GM12865 (cell line): ENCODE measurements around the gene MAB21L4.

ENCODE experiments used
- DNase-seq: peaks from one replicate; pipeline ENCODE4 v3.0.0; 2010; ENCODE audit warnings: low read depth
- H3K4me3 ChIP-seq: 2 replicates; pipeline ENCODE4 v1.5.1; 2011; ENCODE audit warnings: mild to moderate bottlenecking, low read depth, low read length, control low read depth
- TF ChIP-seq, protein P1 (sequence below): IDR thresholded peaks from 2 replicates; pipeline ENCODE4 v1.5.1; 2011; ENCODE audit warnings: low read length, control low read depth, low read depth, inconsistent platforms; ENCODE audit not compliant: insufficient read depth; ENCODE audit errors: missing control alignments

Gene MAB21L4

GRCh38 chr2:240922245-240922981, 26.5 kb upstream of the MAB21L4 start:
- no peak for DNase-seq
- TF ChIP-seq, protein P1, sequence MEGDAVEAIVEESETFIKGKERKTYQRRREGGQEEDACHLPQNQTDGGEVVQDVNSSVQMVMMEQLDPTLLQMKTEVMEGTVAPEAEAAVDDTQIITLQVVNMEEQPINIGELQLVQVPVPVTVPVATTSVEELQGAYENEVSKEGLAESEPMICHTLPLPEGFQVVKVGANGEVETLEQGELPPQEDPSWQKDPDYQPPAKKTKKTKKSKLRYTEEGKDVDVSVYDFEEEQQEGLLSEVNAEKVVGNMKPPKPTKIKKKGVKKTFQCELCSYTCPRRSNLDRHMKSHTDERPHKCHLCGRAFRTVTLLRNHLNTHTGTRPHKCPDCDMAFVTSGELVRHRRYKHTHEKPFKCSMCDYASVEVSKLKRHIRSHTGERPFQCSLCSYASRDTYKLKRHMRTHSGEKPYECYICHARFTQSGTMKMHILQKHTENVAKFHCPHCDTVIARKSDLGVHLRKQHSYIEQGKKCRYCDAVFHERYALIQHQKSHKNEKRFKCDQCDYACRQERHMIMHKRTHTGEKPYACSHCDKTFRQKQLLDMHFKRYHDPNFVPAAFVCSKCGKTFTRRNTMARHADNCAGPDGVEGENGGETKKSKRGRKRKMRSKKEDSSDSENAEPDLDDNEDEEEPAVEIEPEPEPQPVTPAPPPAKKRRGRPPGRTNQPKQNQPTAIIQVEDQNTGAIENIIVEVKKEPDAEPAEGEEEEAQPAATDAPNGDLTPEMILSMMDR = no peak
- H3K4me3 ChIP-seq = no peak overlapping the region

DNA sequence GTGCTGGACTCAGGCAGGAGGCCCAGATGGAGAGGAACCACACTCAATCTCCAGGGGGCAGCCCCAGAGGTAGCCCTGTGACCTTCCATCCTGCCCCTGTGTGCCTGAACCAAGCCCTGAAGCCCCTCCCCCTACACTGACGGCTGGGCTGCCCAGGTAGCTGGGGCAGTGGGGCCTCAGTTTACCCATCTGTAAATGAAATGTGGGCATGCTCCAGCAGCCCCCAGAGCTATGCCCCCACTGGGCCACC, 26.0 kb upstream of the MAB21L4 start:
- TF ChIP-seq, protein P1 = no peak
- H3K4me3 ChIP-seq = no peak overlapping the region
- no peak for DNase-seq

DNA sequence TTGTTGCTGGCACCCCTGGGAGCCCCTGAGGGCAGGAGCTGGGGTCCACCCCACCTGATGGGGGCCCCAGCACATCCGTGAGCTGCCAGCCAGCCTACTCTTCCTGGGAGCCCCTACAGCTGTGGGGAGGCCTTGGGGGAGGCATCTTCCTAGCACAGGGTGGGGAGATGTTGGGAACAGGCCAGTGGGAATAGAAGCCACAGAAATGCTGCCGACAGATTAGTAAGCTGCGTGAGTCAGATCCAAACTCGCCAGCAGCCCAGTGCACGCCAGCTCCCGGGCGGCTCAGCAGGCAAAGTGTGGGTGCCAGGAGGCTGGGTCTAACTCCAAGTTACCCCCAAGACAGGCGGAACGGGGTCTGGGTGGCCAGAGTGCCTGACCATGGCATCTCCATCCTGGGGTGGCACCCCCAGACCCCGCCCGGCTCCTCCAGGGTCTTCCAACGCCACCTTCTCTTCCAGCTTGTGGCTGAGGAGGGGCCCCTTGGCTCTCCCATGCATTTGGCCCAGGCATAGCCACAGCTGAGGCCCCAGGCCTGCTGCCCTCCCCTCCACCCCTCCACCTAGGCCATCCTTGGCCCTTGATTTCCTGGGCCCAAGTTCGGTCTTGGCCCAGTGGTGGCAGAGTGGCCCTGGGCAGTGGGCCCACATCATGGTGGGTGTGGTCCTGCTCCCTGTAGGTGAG, 25.5 kb upstream of the MAB21L4 start:
- DNase-seq = no peak
- H3K4me3 ChIP-seq = no peak overlapping the region
- TF ChIP-seq, protein P1 = no peak

DNA sequence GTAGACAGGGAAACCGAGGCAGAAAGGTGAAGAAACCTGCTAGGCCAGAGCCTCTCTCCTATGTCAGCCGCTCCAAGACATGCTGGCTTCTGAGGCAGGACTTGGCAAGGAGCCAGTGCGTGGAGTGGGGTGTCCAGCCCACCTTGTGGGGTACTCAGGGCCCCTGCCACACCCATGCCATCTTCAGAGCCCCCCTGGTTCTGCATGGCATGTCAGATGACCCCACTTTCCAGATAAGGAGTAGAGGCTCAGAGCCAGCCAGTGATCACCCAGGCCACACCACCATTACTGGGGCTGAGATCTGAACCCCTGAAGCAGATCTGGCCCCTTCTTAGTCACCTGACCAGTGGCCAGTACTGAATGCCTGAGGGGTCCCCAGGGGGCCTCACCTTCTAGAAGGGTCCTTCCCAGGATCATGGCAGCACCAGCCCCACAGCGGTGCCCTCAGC, 24.9 kb upstream of the MAB21L4 start:
- no peak overlapping the region for H3K4me3 ChIP-seq
- TF ChIP-seq, protein P1 = no peak
- DNase-seq = no peak

- TF ChIP-seq, protein P1 = no peak
- no peak for DNase-seq
- no peak overlapping the region for H3K4me3 ChIP-seq
Measured at GRCh38 chr2:240919786-240920782, 24.1 kb upstream of the MAB21L4 start.

DNA sequence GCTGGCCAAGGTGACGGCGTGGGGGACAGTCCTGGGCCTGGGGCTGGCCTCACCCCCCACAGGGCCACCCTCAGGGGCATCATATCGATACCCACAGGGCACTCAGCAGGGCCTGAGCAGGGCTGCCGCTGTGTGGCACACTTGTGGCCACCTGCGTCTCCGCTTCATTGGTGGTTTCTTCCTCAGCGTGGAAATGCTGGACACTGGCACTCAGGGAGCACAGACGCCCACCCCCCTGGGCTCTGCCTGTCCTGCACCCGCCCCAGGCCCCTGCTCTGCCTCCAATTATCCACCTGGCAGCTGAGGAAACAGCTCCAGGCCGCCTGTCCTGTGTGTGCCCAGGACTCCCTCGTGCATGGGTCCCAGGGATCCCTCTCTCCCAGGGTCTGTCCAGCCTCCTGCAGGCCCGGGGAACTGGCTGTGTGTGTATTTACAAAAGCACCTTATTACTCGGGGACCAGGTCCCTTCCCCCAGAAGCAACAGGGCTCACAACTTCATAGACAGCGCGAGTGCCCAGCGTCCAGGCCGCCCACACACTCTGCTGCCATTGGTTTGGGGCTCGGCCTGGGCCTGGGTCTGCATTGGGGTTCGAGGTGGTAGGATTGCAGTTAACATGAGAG, 23.3 kb upstream of the MAB21L4 start:
- TF ChIP-seq, protein P1 = no peak
- no peak overlapping the region for H3K4me3 ChIP-seq
- DNase-seq = no peak
